ENCODE data around the gene NTN5.

Gene NTN5

DNA sequence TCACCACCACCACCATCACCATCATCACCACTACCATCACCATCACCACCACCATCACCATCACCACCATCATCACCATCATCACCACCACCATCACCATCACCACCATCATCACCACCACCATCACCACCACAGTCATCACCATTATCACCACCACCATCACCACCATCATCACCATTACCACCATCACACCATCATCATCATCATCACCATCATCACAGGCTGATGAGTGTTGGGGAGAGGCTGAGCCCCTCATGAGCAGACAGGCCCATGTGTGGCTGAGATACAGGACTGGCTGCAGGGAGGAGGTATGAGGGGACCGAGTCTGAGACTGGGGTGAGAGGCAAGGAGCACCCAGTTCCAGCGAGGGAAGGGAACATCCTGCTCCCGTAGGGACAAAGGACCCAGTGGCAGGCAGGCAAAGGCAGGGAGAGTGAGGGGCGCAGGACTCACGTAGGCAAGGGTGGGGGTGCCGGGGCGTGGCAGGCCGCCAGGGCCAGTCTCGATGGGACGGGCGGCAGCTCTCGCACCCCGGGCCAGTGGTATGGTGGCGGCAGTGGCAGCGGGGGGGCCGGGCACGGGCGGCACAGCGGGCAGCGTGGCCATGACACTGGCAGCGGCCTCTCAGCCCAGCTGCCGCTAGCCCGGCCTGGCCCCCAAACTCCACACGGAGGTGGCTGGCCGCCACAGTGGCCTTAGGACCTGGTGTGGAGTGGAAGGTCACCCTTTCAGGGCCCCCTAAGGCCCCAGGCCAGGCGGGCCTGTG lies 2.7 kb downstream of the NTN5 start:
- DNase-seq (ENCODE audit: low read depth in 1 of 2, low spot score in 1 of 2) = no peak
- Histone ChIP-seq H3K27ac (replicated peaks) (no peak overlapping the region), H3K27me3 (ENCODE audit: insufficient read depth, poor library complexity, severe bottlenecking) (no peaks in the 10 kb centered on the region), H3K4me3 (replicated peaks; ENCODE audit: insufficient read depth, low read length) (no peak overlapping the region)
- TF ChIP-seq SPI1 (IDR thresholded peaks at IDR 0.05; ENCODE audit: borderline replicate concordance, low read depth) = no peak
- TF ChIP-seq, protein P1, sequence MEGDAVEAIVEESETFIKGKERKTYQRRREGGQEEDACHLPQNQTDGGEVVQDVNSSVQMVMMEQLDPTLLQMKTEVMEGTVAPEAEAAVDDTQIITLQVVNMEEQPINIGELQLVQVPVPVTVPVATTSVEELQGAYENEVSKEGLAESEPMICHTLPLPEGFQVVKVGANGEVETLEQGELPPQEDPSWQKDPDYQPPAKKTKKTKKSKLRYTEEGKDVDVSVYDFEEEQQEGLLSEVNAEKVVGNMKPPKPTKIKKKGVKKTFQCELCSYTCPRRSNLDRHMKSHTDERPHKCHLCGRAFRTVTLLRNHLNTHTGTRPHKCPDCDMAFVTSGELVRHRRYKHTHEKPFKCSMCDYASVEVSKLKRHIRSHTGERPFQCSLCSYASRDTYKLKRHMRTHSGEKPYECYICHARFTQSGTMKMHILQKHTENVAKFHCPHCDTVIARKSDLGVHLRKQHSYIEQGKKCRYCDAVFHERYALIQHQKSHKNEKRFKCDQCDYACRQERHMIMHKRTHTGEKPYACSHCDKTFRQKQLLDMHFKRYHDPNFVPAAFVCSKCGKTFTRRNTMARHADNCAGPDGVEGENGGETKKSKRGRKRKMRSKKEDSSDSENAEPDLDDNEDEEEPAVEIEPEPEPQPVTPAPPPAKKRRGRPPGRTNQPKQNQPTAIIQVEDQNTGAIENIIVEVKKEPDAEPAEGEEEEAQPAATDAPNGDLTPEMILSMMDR (IDR thresholded peaks at IDR 0.05; ENCODE audit: insufficient read depth, low read length) = no peak
- TF ChIP-seq, protein P2, sequence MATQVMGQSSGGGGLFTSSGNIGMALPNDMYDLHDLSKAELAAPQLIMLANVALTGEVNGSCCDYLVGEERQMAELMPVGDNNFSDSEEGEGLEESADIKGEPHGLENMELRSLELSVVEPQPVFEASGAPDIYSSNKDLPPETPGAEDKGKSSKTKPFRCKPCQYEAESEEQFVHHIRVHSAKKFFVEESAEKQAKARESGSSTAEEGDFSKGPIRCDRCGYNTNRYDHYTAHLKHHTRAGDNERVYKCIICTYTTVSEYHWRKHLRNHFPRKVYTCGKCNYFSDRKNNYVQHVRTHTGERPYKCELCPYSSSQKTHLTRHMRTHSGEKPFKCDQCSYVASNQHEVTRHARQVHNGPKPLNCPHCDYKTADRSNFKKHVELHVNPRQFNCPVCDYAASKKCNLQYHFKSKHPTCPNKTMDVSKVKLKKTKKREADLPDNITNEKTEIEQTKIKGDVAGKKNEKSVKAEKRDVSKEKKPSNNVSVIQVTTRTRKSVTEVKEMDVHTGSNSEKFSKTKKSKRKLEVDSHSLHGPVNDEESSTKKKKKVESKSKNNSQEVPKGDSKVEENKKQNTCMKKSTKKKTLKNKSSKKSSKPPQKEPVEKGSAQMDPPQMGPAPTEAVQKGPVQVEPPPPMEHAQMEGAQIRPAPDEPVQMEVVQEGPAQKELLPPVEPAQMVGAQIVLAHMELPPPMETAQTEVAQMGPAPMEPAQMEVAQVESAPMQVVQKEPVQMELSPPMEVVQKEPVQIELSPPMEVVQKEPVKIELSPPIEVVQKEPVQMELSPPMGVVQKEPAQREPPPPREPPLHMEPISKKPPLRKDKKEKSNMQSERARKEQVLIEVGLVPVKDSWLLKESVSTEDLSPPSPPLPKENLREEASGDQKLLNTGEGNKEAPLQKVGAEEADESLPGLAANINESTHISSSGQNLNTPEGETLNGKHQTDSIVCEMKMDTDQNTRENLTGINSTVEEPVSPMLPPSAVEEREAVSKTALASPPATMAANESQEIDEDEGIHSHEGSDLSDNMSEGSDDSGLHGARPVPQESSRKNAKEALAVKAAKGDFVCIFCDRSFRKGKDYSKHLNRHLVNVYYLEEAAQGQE (IDR thresholded peaks at IDR 0.05; ENCODE audit: insufficient replicate concordance, low read depth) = no peak
- no peak for TF ChIP-seq POLR2AphosphoS5 (IDR thresholded peaks at IDR 0.05; ENCODE audit: low read depth)
- TF ChIP-seq GABPA (IDR thresholded peaks at IDR 0.05; ENCODE audit: low read depth) = no peak

DNA sequence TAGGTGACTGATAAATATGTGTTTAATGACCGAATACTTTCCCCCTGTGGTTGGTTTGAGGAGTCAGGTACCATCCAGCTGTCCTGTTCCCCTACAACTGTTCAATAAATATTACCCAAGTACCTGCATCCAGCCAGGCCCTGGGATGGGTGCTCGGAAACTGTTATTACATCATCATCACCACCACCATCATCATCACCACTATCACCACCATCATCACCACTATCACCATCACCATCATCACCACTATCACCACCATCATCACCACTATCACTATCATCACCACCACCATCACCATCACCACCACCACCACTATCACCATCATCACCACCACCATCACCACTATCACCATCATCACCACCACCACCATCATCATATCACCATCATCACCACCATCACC lies 4.1 kb downstream of the NTN5 start:
- TF ChIP-seq, protein P1 (IDR thresholded peaks at IDR 0.05; ENCODE audit: insufficient read depth, low read length) = no peak
- TF ChIP-seq SPI1 (IDR thresholded peaks at IDR 0.05; ENCODE audit: borderline replicate concordance, low read depth) = no peak
- TF ChIP-seq, protein P2 (IDR thresholded peaks at IDR 0.05; ENCODE audit: insufficient replicate concordance, low read depth) = no peak
- no peak for TF ChIP-seq GABPA (IDR thresholded peaks at IDR 0.05; ENCODE audit: low read depth)
- TF ChIP-seq POLR2AphosphoS5 (IDR thresholded peaks at IDR 0.05; ENCODE audit: low read depth) = no peak
- no peak overlapping the region for H3K4me3 ChIP-seq (replicated peaks; ENCODE audit: insufficient read depth, low read length)
- no peak for DNase-seq (ENCODE audit: low read depth in 1 of 2, low spot score in 1 of 2)
- H3K27me3 ChIP-seq (ENCODE audit: insufficient read depth, poor library complexity, severe bottlenecking) = no peaks in the 10 kb centered on the region
- H3K27ac ChIP-seq (replicated peaks) = no peak overlapping the region

DNA sequence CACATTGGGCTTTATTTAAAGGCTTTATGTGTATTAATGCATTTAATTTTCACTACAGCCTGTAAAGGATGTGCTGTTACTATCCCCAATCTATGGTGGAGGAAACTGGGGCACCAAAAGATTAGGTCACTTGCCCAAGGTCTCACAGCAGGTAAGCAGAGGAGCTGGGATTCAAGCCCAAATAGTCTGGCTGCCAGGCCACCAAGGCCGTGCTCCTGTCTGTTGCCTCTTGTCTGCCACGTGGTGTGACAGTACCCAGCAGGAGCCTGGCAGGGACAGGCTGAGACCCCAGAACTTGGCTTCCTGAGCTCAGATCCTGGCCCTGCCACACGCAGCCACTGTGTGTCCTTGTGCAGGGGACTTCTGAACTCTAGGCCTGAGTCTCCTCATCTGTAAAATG lies 4.5 kb downstream of the NTN5 start:
- no peak for DNase-seq (ENCODE audit: low read depth in 1 of 2, low spot score in 1 of 2)
- Histone ChIP-seq H3K4me3 (replicated peaks; ENCODE audit: insufficient read depth, low read length) (no peak overlapping the region), H3K27me3 (ENCODE audit: insufficient read depth, poor library complexity, severe bottlenecking) (no peaks in the 10 kb centered on the region), H3K27ac (replicated peaks) (no peak overlapping the region)
- TF ChIP-seq SPI1 (IDR thresholded peaks at IDR 0.05; ENCODE audit: borderline replicate concordance, low read depth) (no peak), GABPA (IDR thresholded peaks at IDR 0.05; ENCODE audit: low read depth) (no peak), POLR2AphosphoS5 (IDR thresholded peaks at IDR 0.05; ENCODE audit: low read depth) (no peak)
- TF ChIP-seq, protein P2 (IDR thresholded peaks at IDR 0.05; ENCODE audit: insufficient replicate concordance, low read depth) = no peak
- TF ChIP-seq, protein P1 (IDR thresholded peaks at IDR 0.05; ENCODE audit: insufficient read depth, low read length) = no peak
